NK-92 (cell line): Measurements from ENCODE around the gene KIF20A.
"Not testable (repeated sequence)": the region's sequence is repeated elsewhere in the genome, so short reads cannot be mapped to it uniquely, and the experiment has no call there.

Source experiments
- DNase-seq: peaks from one replicate; lab custom pipeline; 2025; ENCODE audit not compliant: unreplicated experiment; lab: John Stamatoyannopoulos, UW

KIF20A gene

GRCh38 chr5:138182808-138183207 is 3.9 kb downstream of the KIF20A start:
- DNase-seq = no peak

GRCh38 chr5:138186002-138186447 is 7.1 kb downstream of the KIF20A start:
- no peak for DNase-seq

- DNase-seq = no peak
These were observed 9.7 kb downstream of the KIF20A start for GRCh38 chr5:138188626-138189025.

GRCh38 chr5:138192826-138193225 is 13.9 kb downstream of the KIF20A start:
- no peak for DNase-seq

GRCh38 chr5:138193859-138194258 is 14.9 kb downstream of the KIF20A start:
- DNase-seq = not testable (repeated sequence)

- no peak for DNase-seq
These were observed 32.1 kb downstream of the KIF20A start for GRCh38 chr5:138210985-138211384.

GRCh38 chr5:138212828-138213160 is 33.9 kb downstream of the KIF20A start:
- DNase-seq = no peak

GRCh38 chr5:138213161-138214029 is 34.5 kb downstream of the KIF20A start, which contains the start of gene CDC23:
Gene CDC23, minus strand, starts transcription at chr5:138213323. Its CDS starts 11 bp downstream, at chr5:138213312.
- peak; percentile 58 for DNase-seq

GRCh38 chr5:138216799-138217198 is 37.9 kb downstream of the KIF20A start:
- no peak for DNase-seq

GRCh38 chr5:138223532-138223931 is 44.6 kb downstream of the KIF20A start:
- no peak for DNase-seq

- no peak for DNase-seq
These were observed 45.8 kb downstream of the KIF20A start for GRCh38 chr5:138224712-138225111.

GRCh38 chr5:138226910-138227309 is 48.0 kb downstream of the KIF20A start:
- DNase-seq = no peak

- no peak for DNase-seq
These were observed 50.5 kb downstream of the KIF20A start for GRCh38 chr5:138229387-138229786.

GRCh38 chr5:138230261-138230660 is 51.3 kb downstream of the KIF20A start:
- no peak for DNase-seq

GRCh38 chr5:138230981-138231589 is 52.2 kb downstream of the KIF20A start:
- DNase-seq = no peak

GRCh38 chr5:138233280-138233679 is 54.4 kb downstream of the KIF20A start:
- DNase-seq = no peak

GRCh38 chr5:138234651-138235050 is 55.7 kb downstream of the KIF20A start:
- no peak for DNase-seq
